C4-2B (cell line): ENCODE measurements around the gene L3MBTL4.

Experiments
- H3K27ac ChIP-seq: fragments of 450-650 bp; 2 replicates; pipeline ENCODE4 v1.5.1; 2017
- CTCF ChIP-seq: fragments of 450-650 bp; conservative IDR thresholded peaks from 2 replicates; pipeline ENCODE4 v1.5.1; 2017; ENCODE audit warnings: mild to moderate bottlenecking
- ZFX ChIP-seq: fragments of 450-650 bp; IDR thresholded peaks from 2 replicates; pipeline ENCODE4 v1.6.1; 2017

Gene L3MBTL4

GRCh38 chr18:5961097-5961827, 453.4 kb downstream of the L3MBTL4 start:
- TF ChIP-seq CTCF (no peak), ZFX (no peak)
- H3K27ac ChIP-seq: peak overlapping the region; percentile 32; the same call in 1 of the 2 replicates

- H3K27ac ChIP-seq: no peak overlapping the region
- no peak for TF ChIP-seq CTCF
- TF ChIP-seq ZFX: no peak
Measured at GRCh38 chr18:5958822-5959221, 455.9 kb downstream of the L3MBTL4 start.

- no peak overlapping the region for H3K27ac ChIP-seq
- TF ChIP-seq CTCF (no peak), ZFX (no peak)
Measured at GRCh38 chr18:5955861-5956260, 458.9 kb downstream of the L3MBTL4 start.

GRCh38 chr18:5951515-5952091, 463.1 kb downstream of the L3MBTL4 start:
- no peak overlapping the region for H3K27ac ChIP-seq
- TF ChIP-seq ZFX (no peak), CTCF (no peak)

GRCh38 chr18:5948781-5949180, 465.9 kb downstream of the L3MBTL4 start:
- no peak for TF ChIP-seq CTCF
- no peak for TF ChIP-seq ZFX

GRCh38 chr18:5948237-5948636, 466.5 kb downstream of the L3MBTL4 start:
- no peak for TF ChIP-seq CTCF
- no peak for TF ChIP-seq ZFX
- no peak overlapping the region for H3K27ac ChIP-seq

More at GRCh38 chr18:5948781-5949180, 465.9 kb downstream of the L3MBTL4 start:
- no peak overlapping the region for H3K27ac ChIP-seq

GRCh38 chr18:5944448-5944847, 470.3 kb downstream of the L3MBTL4 start:
- TF ChIP-seq ZFX (no peak), CTCF (no peak)
- no peak overlapping the region for H3K27ac ChIP-seq
